ENCODE data around the gene PCDHGA1. TPM values are rescaled to one million over a fixed set of nuclear protein-coding genes. Genes with fewer than 3 reads are reported as not detected.

PCDHGA1 gene
- total RNA-seq, 1 experiment from 2014 or later: not detected

GRCh38 chr5:141483902-141484301 is 153.6 kb downstream of the PCDHGA1 start:
- H3K4me3 Mint-ChIP-seq (ENCODE audit: low read depth, unreplicated experiment): no peak overlapping the region
- CTCF ChIA-PET: interaction anchor here (0.6 to 0.8 kb wide), 3 partner anchors 16 to 158 kb away, joined by 4 to 6 read pairs (median 5); no protein-coding TSS in a partner anchor
- no TSS peak for BruUV-seq (replicated peaks)
- no peaks in the 10 kb centered on the region for H3K4me1 Mint-ChIP-seq (ENCODE audit: low read depth, unreplicated experiment)
- DNase-seq: no peak
- H3K36me3 Mint-ChIP-seq (ENCODE audit: insufficient read depth, unreplicated experiment): peaks cover 6% of the 10 kb centered on the region
- peaks cover 8% of the 10 kb centered on the region for H3K9me3 Mint-ChIP-seq (ENCODE audit: low read depth, unreplicated experiment)
- no peaks in the 10 kb centered on the region for H3K27me3 Mint-ChIP-seq (ENCODE audit: unreplicated experiment)
- no peak overlapping the region for H3K27ac Mint-ChIP-seq (ENCODE audit: unreplicated experiment)
- TF ChIP-seq, protein P1, sequence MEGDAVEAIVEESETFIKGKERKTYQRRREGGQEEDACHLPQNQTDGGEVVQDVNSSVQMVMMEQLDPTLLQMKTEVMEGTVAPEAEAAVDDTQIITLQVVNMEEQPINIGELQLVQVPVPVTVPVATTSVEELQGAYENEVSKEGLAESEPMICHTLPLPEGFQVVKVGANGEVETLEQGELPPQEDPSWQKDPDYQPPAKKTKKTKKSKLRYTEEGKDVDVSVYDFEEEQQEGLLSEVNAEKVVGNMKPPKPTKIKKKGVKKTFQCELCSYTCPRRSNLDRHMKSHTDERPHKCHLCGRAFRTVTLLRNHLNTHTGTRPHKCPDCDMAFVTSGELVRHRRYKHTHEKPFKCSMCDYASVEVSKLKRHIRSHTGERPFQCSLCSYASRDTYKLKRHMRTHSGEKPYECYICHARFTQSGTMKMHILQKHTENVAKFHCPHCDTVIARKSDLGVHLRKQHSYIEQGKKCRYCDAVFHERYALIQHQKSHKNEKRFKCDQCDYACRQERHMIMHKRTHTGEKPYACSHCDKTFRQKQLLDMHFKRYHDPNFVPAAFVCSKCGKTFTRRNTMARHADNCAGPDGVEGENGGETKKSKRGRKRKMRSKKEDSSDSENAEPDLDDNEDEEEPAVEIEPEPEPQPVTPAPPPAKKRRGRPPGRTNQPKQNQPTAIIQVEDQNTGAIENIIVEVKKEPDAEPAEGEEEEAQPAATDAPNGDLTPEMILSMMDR (IDR thresholded peaks at IDR 0.05; ENCODE audit: unreplicated experiment): no peak
- intact Hi-C loops (cut with micrococcal nuclease; ENCODE audit: unreplicated experiment): no loop called here

GRCh38 chr5:141484310-141484640 is 154.0 kb downstream of the PCDHGA1 start:
- CTCF ChIA-PET: interaction anchor here (0.6 to 0.8 kb wide), 2 partner anchors 15 to 158 kb away, joined by 4 to 5 read pairs; no protein-coding TSS in a partner anchor

GRCh38 chr5:141484641-141485311 is 154.5 kb downstream of the PCDHGA1 start, which contains the start of gene PCDHGC4:
Gene PCDHGC4, plus strand, starts transcription at chr5:141485030. Its CDS starts 144 bp downstream, at chr5:141485174.
- TF ChIP-seq, protein P1 (IDR thresholded peaks at IDR 0.05; ENCODE audit: unreplicated experiment): no peak
- no peaks in the 10 kb centered on the region for H3K4me1 Mint-ChIP-seq (ENCODE audit: low read depth, unreplicated experiment)

More at GRCh38 chr5:141484310-141484640, 154.0 kb downstream of the PCDHGA1 start:
- TF ChIP-seq, protein P1 (IDR thresholded peaks at IDR 0.05; ENCODE audit: unreplicated experiment): no peak
- BruUV-seq (replicated peaks): no TSS peak
- no peaks in the 10 kb centered on the region for H3K4me1 Mint-ChIP-seq (ENCODE audit: low read depth, unreplicated experiment)
- no peak for DNase-seq
- H3K9me3 Mint-ChIP-seq (ENCODE audit: low read depth, unreplicated experiment): peaks cover 8% of the 10 kb centered on the region
- intact Hi-C loops (cut with micrococcal nuclease; ENCODE audit: unreplicated experiment): no loop called here
- H3K4me3 Mint-ChIP-seq (ENCODE audit: low read depth, unreplicated experiment): no peak overlapping the region
- H3K27me3 Mint-ChIP-seq (ENCODE audit: unreplicated experiment): no peaks in the 10 kb centered on the region
- H3K27ac Mint-ChIP-seq (ENCODE audit: unreplicated experiment): no peak overlapping the region
- peaks cover 6% of the 10 kb centered on the region for H3K36me3 Mint-ChIP-seq (ENCODE audit: insufficient read depth, unreplicated experiment)

DNA sequence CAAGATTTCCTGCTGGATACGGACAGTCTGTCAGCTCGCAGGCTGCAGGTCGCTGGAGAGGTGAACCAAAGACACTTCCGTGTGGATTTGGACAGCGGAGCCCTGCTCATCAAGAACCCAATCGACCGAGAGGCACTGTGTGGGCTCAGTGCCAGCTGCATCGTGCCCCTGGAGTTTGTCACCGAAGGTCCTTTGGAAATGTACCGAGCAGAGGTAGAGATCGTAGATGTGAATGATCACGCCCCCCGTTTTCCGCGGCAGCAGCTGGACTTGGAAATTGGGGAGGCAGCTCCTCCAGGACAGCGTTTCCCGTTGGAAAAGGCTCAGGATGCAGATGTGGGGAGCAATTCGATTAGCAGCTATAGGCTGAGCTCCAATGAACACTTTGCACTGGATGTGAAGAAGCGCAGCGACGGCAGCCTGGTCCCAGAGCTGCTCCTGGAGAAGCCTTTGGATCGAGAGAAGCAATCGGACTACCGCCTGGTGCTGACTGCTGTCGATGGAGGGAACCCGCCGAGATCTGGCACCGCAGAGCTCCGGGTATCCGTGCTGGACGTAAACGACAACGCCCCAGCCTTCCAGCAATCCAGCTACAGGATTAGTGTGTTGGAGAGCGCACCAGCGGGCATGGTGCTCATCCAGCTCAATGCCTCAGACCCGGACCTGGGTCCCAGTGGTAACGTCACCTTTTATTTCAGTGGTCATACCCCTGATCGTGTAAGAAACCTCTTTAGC is 155.2 kb downstream of the PCDHGA1 start:
- no peak for DNase-seq
- H3K27me3 Mint-ChIP-seq (ENCODE audit: unreplicated experiment): no peaks in the 10 kb centered on the region
- TF ChIP-seq, protein P1 (IDR thresholded peaks at IDR 0.05; ENCODE audit: unreplicated experiment): no peak
- peaks cover 6% of the 10 kb centered on the region for H3K36me3 Mint-ChIP-seq (ENCODE audit: insufficient read depth, unreplicated experiment)
- CTCF ChIA-PET: interaction anchor here (1.1 kb wide), 1 partner anchor 10 kb away, joined by 3 read pairs; the partner anchor contains the start of gene PCDHGC3
- H3K4me1 Mint-ChIP-seq (ENCODE audit: low read depth, unreplicated experiment): no peaks in the 10 kb centered on the region
- no peak overlapping the region for H3K4me3 Mint-ChIP-seq (ENCODE audit: low read depth, unreplicated experiment)
- intact Hi-C loops (cut with micrococcal nuclease; ENCODE audit: unreplicated experiment): no loop called here
- no peak overlapping the region for H3K27ac Mint-ChIP-seq (ENCODE audit: unreplicated experiment)
- no TSS peak for BruUV-seq (replicated peaks)
- peaks cover 8% of the 10 kb centered on the region for H3K9me3 Mint-ChIP-seq (ENCODE audit: low read depth, unreplicated experiment)

More at GRCh38 chr5:141484641-141485311, 154.5 kb downstream of the PCDHGA1 start, which contains the start of gene PCDHGC4:
- no peaks in the 10 kb centered on the region for H3K27me3 Mint-ChIP-seq (ENCODE audit: unreplicated experiment)
- H3K4me3 Mint-ChIP-seq (ENCODE audit: low read depth, unreplicated experiment): no peak within 1 kb of the TSS
- H3K36me3 Mint-ChIP-seq (ENCODE audit: insufficient read depth, unreplicated experiment): peaks cover 6% of the 10 kb centered on the region
- no TSS peak for BruUV-seq (replicated peaks)
- H3K27ac Mint-ChIP-seq (ENCODE audit: unreplicated experiment): no peak within 1 kb of the TSS
- CTCF ChIA-PET: no interaction called here
- intact Hi-C loops (cut with micrococcal nuclease; ENCODE audit: unreplicated experiment): no loop called here
- DNase-seq: no peak
- H3K9me3 Mint-ChIP-seq (ENCODE audit: low read depth, unreplicated experiment): peaks cover 8% of the 10 kb centered on the region
